Left lung (tissue), 10 donors: ENCODE measurements around the gene R3HCC1L. TPM values are rescaled to one million over a fixed set of nuclear protein-coding genes. Genes with fewer than 3 reads are reported as not detected.

Experiments used
- ATAC-seq: fragments of 200-7000 bp; cut with Tn5 transposase; one replicate; pipeline ENCODE4 v1.9.1; 2020; ENCODE audit warnings: moderate library complexity
- DNase-seq, 4 donors: peaks; one replicate each; pipeline ENCODE4 v3.0.0-alpha.2; 2013 to 2020
- H3K27ac ChIP-seq, 2 donors: fragments of 200-600 bp; sonication (generic) in 1 of 2; one replicate each; pipeline versions ENCODE4 v1.5.0 to v1.8.0; 2020 to 2021
- H3K27me3 ChIP-seq, 2 donors: fragments of 200-600 bp; sonication (generic) in 1 of 2; one replicate each; pipeline versions ENCODE4 v1.5.0 to v1.8.0; 2020 to 2021
- H3K36me3 ChIP-seq, 2 donors: fragments of 200-600 bp; sonication (generic) in 1 of 2; one replicate each; pipeline versions ENCODE4 v1.5.0 to v1.8.0; 2020 to 2021
- H3K4me1 ChIP-seq, 2 donors: fragments of 200-600 bp; one replicate each; pipeline ENCODE4 v1.8.0; 2021
- H3K4me3 ChIP-seq, 2 donors: fragments of 200-600 bp; sonication (generic) in 1 of 2; one replicate each; pipeline versions ENCODE4 v1.5.0 to v1.8.0; 2020 to 2021; ENCODE audit warnings: mild to moderate bottlenecking in 1 of 2
- H3K9me3 ChIP-seq, 2 donors: fragments of 200-600 bp; sonication (generic) in 1 of 2; one replicate each; pipeline versions ENCODE4 v1.5.0 to v1.8.0; 2020 to 2021
- CTCF ChIP-seq, 2 donors: fragments of 200-600 bp; sonication (generic) in 1 of 2; IDR thresholded peaks; one replicate each; pipeline versions ENCODE4 v1.5.0 to v1.8.0; 2021; ENCODE audit warnings: antibody characterized with exemption in 2 of 2
- intact Hi-C, 2 donors: fragments of 100-400 bp; cut with DNase I; formaldehyde crosslinking; loops; one replicate each; pipeline versions ENCODE4 v1.11.2 to v1.14.2; 2022
- polyA plus RNA-seq, 6 donors: library from polyadenylated mRNA; unstranded; fragments of 120-200 nt; gene quantifications; one replicate each; pipeline ENCODE4 v1.2.1, GENCODE V29; 2013; ENCODE audit not compliant: insufficient read length in 6 of 6
- total RNA-seq, 2 donors: library from RNA; stranded (reverse); fragmentation: NEBNext Ultra II Directional; extraction: Animal tissue kit (Norgen Biotek cat#: 25700); gene quantifications; one replicate each; pipeline ENCODE4 v1.2.1, GENCODE V29; 2021
- donor health status: DM: no; HTN: yes; CAD: no.
- donor health status: DM: no; HTN: no; CAD: no.

The R3HCC1L gene
- total and polyA plus RNA-seq, 8 donors, result 10.3 to 24.1 (median 18.5) TPM

DNA sequence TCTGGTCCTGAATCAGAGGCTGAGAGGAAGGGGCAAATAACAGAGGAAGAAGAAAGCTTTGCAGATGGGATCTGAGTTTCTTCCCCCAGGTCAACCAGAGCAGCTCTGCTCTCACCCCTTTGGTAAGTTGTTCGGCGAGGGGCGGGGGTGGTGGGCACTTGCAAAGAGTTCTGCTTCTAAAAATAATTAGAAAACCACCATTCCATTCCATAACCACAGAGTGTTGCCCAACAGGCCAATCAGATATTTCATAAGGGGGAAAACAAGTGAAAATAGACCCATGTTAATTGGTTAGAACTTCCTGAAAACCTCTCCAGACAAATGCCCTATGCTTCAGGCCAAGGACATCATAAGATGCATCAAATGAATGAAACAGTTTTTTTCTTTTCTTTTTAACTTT, 43.6 kb upstream of the R3HCC1L start:
- intact Hi-C loops, result no loop called here
- no peak for ATAC-seq
- Histone ChIP-seq H3K9me3 (no peaks in the 10 kb centered on the region), H3K27me3 (peaks cover 0 to 54% of the 10 kb centered on the region in 2 donors), H3K4me1 (no peaks in the 10 kb centered on the region), H3K27ac (no peak overlapping the region), H3K36me3 (no peaks in the 10 kb centered on the region), H3K4me3 (no peak overlapping the region)
- DNase-seq, result no peak
- TF ChIP-seq CTCF (IDR thresholded peaks at IDR 0.05), result no peak

DNA sequence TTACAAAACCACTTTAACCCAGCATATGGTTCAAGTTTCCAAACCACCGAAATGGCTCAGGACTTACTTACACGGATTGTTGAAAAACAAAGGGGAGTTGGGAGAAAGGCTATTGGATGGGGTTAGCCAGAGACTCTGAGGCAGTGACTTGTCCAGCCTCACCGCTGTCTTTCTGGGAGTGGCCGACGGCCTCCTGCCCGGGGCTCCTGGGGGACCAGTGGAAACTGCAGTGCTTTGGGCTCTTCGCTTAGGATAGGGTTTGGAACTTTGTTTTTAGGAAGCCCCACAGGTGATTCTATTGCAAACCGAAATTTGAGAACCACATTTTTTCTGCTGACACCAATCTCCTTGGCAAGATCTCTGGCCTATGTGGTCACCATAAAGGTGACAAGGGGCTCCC, 38.1 kb upstream of the R3HCC1L start:
- DNase-seq, result no peak
- Histone ChIP-seq H3K36me3 (no peaks in the 10 kb centered on the region), H3K27me3 (peaks cover 0 to 29% of the 10 kb centered on the region in 2 donors), H3K4me3 (no peak overlapping the region), H3K9me3 (no peaks in the 10 kb centered on the region), H3K4me1 (no peaks in the 10 kb centered on the region), H3K27ac (no peak overlapping the region)
- no peak for ATAC-seq
- intact Hi-C loops, result no loop called here
- TF ChIP-seq CTCF (IDR thresholded peaks at IDR 0.05), result no peak

GRCh38 chr10:98096731-98097130, 37.7 kb upstream of the R3HCC1L start:
- ATAC-seq (no peak), DNase-seq (no peak)
- H3K4me3 ChIP-seq, result no peak overlapping the region
- TF ChIP-seq CTCF (IDR thresholded peaks at IDR 0.05), result no peak
- H3K4me1 ChIP-seq, result no peaks in the 10 kb centered on the region
- intact Hi-C loops, result no loop called here
- no peak overlapping the region for H3K27ac ChIP-seq
- no peaks in the 10 kb centered on the region for H3K9me3 ChIP-seq
- peaks cover 0 to 25% of the 10 kb centered on the region in 2 donors for H3K27me3 ChIP-seq
- no peaks in the 10 kb centered on the region for H3K36me3 ChIP-seq

GRCh38 chr10:98097175-98097574, 37.3 kb upstream of the R3HCC1L start:
- DNase-seq, result no peak
- Histone ChIP-seq H3K36me3 (no peaks in the 10 kb centered on the region), H3K27ac (no peak overlapping the region), H3K27me3 (peaks cover 0 to 20% of the 10 kb centered on the region in 2 donors), H3K4me1 (no peaks in the 10 kb centered on the region), H3K4me3 (no peak overlapping the region), H3K9me3 (no peaks in the 10 kb centered on the region)
- ATAC-seq, result no peak
- no peak for TF ChIP-seq CTCF (IDR thresholded peaks at IDR 0.05)
- intact Hi-C loops, result no loop called here

- Histone ChIP-seq H3K36me3 (no peaks in the 10 kb centered on the region), H3K27me3 (peaks cover 0 to 18% of the 10 kb centered on the region in 2 donors), H3K4me1 (no peaks in the 10 kb centered on the region), H3K9me3 (no peaks in the 10 kb centered on the region), H3K4me3 (no peak overlapping the region), H3K27ac (no peak overlapping the region)
- DNase-seq (no peak), ATAC-seq (no peak)
- TF ChIP-seq CTCF (IDR thresholded peaks at IDR 0.05), result no peak
- intact Hi-C loops, result no loop called here
Measured at GRCh38 chr10:98097616-98098015, 36.8 kb upstream of the R3HCC1L start.
